ENCODE measurements around the gene PRCC.

- TF ChIP-seq CTCF (conservative IDR thresholded peaks at IDR 0.05; ENCODE audit: low read depth, low read length): no peak
- no peak for TF ChIP-seq EZH2 (IDR thresholded peaks at IDR 0.05; ENCODE audit: borderline replicate concordance, low read depth, low read length, poor library complexity, severe bottlenecking)
These were observed 28.0 kb downstream of the PRCC start for GRCh38 chr1:156795374-156795733.
